Measurements from ENCODE around the gene PHF23.
"Not testable (repeated sequence)": the region's sequence is repeated elsewhere in the genome, so short reads cannot be mapped to it uniquely, and the experiment has no call there.

PHF23 gene

GRCh38 chr17:7260151-7260550 is 20.9 kb upstream of the PHF23 start:
- H3K4me3 ChIP-seq (ENCODE audit: low read depth, low read length): no peak overlapping the region
- DNase-seq (ENCODE audit: low read depth): no peak

GRCh38 chr17:7259555-7259889 is 20.3 kb upstream of the PHF23 start:
- no peak for DNase-seq (ENCODE audit: low read depth)
- H3K4me3 ChIP-seq (ENCODE audit: low read depth, low read length): no peak overlapping the region

- DNase-seq (ENCODE audit: low read depth): no peak
- no peak overlapping the region for H3K4me3 ChIP-seq (ENCODE audit: low read depth, low read length)
These were observed 19.7 kb upstream of the PHF23 start for GRCh38 chr17:7258731-7259554.

GRCh38 chr17:7256766-7257456 is 17.7 kb upstream of the PHF23 start:
- DNase-seq (ENCODE audit: low read depth): no peak

GRCh38 chr17:7254511-7254910 is 15.3 kb upstream of the PHF23 start:
- DNase-seq (ENCODE audit: low read depth): no peak
- H3K4me3 ChIP-seq (ENCODE audit: low read depth, low read length): no peak overlapping the region

More at GRCh38 chr17:7256766-7257456, 17.7 kb upstream of the PHF23 start:
- H3K4me3 ChIP-seq (ENCODE audit: low read depth, low read length): no peak overlapping the region

GRCh38 chr17:7253082-7253481 is 13.8 kb upstream of the PHF23 start:
- DNase-seq (ENCODE audit: low read depth): no peak
- peak overlapping the region; percentile 87 for H3K4me3 ChIP-seq (ENCODE audit: low read depth, low read length)

- peak; percentile 83 for DNase-seq (ENCODE audit: low read depth)
- H3K4me3 ChIP-seq (ENCODE audit: low read depth, low read length): peak within 1 kb of the TSS; percentile 87
These were observed 13.2 kb upstream of the PHF23 start, which contains the start of gene ELP5 for GRCh38 chr17:7252176-7253043. Gene ELP5, plus strand, starts transcription at chr17:7252215. Its CDS starts 336 bp downstream, at chr17:7252551.

- peak; percentile 98 for DNase-seq (ENCODE audit: low read depth)
- H3K4me3 ChIP-seq (ENCODE audit: low read depth, low read length): peak within 1 kb of the TSS; percentile 87
These were observed 12.5 kb upstream of the PHF23 start, which contains the start of gene CTDNEP1 for GRCh38 chr17:7251661-7252175. Gene CTDNEP1, minus strand, starts transcription at chr17:7251734. Its CDS starts 438 bp downstream, at chr17:7251296.

- no peak for DNase-seq (ENCODE audit: low read depth)
- H3K4me3 ChIP-seq (ENCODE audit: low read depth, low read length): peak overlapping the region; percentile 87
These were observed 11.7 kb upstream of the PHF23 start for GRCh38 chr17:7250695-7251627.

- H3K4me3 ChIP-seq (ENCODE audit: low read depth, low read length): peak overlapping the region; percentile 87
- no peak for DNase-seq (ENCODE audit: low read depth)
These were observed 10.6 kb upstream of the PHF23 start for GRCh38 chr17:7249830-7250229.

- no peak for DNase-seq (ENCODE audit: low read depth)
- no peak overlapping the region for H3K4me3 ChIP-seq (ENCODE audit: low read depth, low read length)
These were observed 10.0 kb upstream of the PHF23 start for GRCh38 chr17:7249214-7249613.

GRCh38 chr17:7248796-7249195 is 9.5 kb upstream of the PHF23 start:
- no peak overlapping the region for H3K4me3 ChIP-seq (ENCODE audit: low read depth, low read length)
- no peak for DNase-seq (ENCODE audit: low read depth)

- H3K4me3 ChIP-seq (ENCODE audit: low read depth, low read length): no peak overlapping the region
- DNase-seq (ENCODE audit: low read depth): no peak
These were observed 7.5 kb upstream of the PHF23 start for GRCh38 chr17:7246779-7247178.

GRCh38 chr17:7243838-7244237 is 4.6 kb upstream of the PHF23 start:
- DNase-seq (ENCODE audit: low read depth); H3K4me3 ChIP-seq (ENCODE audit: low read depth, low read length): not testable (repeated sequence)

GRCh38 chr17:7243453-7243729 is 4.1 kb upstream of the PHF23 start:
- DNase-seq (ENCODE audit: low read depth): no peak
- peak overlapping the region; percentile 91 for H3K4me3 ChIP-seq (ENCODE audit: low read depth, low read length)

- peak; percentile 89 for DNase-seq (ENCODE audit: low read depth)
These were observed 3.6 kb upstream of the PHF23 start for GRCh38 chr17:7242717-7243452.

GRCh38 chr17:7241783-7242716 is 2.8 kb upstream of the PHF23 start, which contains the start of gene GABARAP:
Gene GABARAP, minus strand, starts transcription at chr17:7242449. Its CDS starts 119 bp downstream, at chr17:7242330.
- DNase-seq (ENCODE audit: low read depth): peak; percentile 76
- H3K4me3 ChIP-seq (ENCODE audit: low read depth, low read length): peak within 1 kb of the TSS; percentile 91

More at GRCh38 chr17:7242717-7243452, 3.6 kb upstream of the PHF23 start:
- H3K4me3 ChIP-seq (ENCODE audit: low read depth, low read length): peak overlapping the region; percentile 91
